Pancreas (tissue), 10 donors: ENCODE data around the gene CEMIP. TPM values are rescaled to one million over a fixed set of nuclear protein-coding genes. Genes with fewer than 3 reads are reported as not detected.

Experiments
- ATAC-seq, 4 donors: fragments of 200-7000 bp; cut with Tn5 transposase; one replicate each; pipeline versions ENCODE4 v1.8.0 to v1.9.1; 2020; ENCODE audit warnings: mild to moderate bottlenecking in 4 of 4, moderate library complexity in 4 of 4
- DNase-seq, 6 donors: peaks; one replicate each; pipeline ENCODE4 v3.0.0-alpha.2; 2020
- FAIRE-seq: peaks from 2 replicates; lab custom pipeline; 2012; peaks lifted over from hg19 to GRCh38; lab: Jason Lieb, UNC
- H3K27ac ChIP-seq, 4 donors: fragments of 200-600 bp; sonication (generic); 1 replicate in 3 of 4; 2 replicates in 1 of 4; pipeline versions ENCODE4 v1.5.0 to v1.8.0; 2020
- H3K27me3 ChIP-seq, 4 donors: fragments of 200-600 bp; one replicate each; pipeline ENCODE4 v1.8.0; 2021
- H3K36me3 ChIP-seq, 3 donors: fragments of 200-600 bp; sonication (generic) in 1 of 3; one replicate each; pipeline versions ENCODE4 v1.5.0 to v1.8.0; 2020 to 2021
- H3K4me1 ChIP-seq, 3 donors: fragments of 200-600 bp; one replicate each; pipeline ENCODE4 v1.8.0; 2021
- H3K4me3 ChIP-seq, 4 donors: fragments of 200-600 bp; sonication (generic) in 2 of 4; one replicate each; pipeline versions ENCODE4 v1.5.0 to v1.8.0; 2020 to 2021
- H3K9me3 ChIP-seq, 4 donors: fragments of 200-600 bp; one replicate each; pipeline ENCODE4 v1.8.0; 2021
- WGBS, 2 donors: extraction: QIAGEN DNeasy Blood & Tissue Kit; methylation state at CpG; one replicate each; pipeline ENCODE4 v1.1.7; 2013; 5-methylcytosine and 5-hydroxymethylcytosine counted together
- intact Hi-C, 3 donors: fragments of 100-400 bp; cut with DNase I; formaldehyde crosslinking; loops; one replicate each; pipeline versions ENCODE4 v1.11.1 to v1.14.2; 2022
- polyA plus RNA-seq, 2 donors: library from polyadenylated mRNA; stranded (reverse); fragments of 200-250 nt; gene quantifications; one replicate each; pipeline ENCODE4 v1.2.3, GENCODE V29; 2013
- total RNA-seq, 6 donors: library from RNA; stranded (reverse); fragmentation: NEBNext Ultra II Directional in 4 of 6; extraction: Animal tissue kit (Norgen Biotek cat#: 25700) in 4 of 6; gene quantifications; one replicate each; pipeline versions ENCODE4 v1.2.1 to v1.2.4, GENCODE V29; 2021 to 2023
- TF ChIP-seq, protein P1 (sequence below), 4 donors: fragments of 200-600 bp; sonication (generic) in 3 of 4; IDR thresholded peaks; one replicate each; pipeline versions ENCODE4 v1.5.0 to v1.8.0; 2021; ENCODE audit warnings: antibody characterized with exemption in 4 of 4
- donor health status: healthy with polysubstance abuse.
- donor health status: DM: no; HTN: no; CAD: no; lungs with moderate emphysema.
- donor health status: DM: no; HTN: no; CAD: no.
- donor health status: control.
- donor health status: control.
- donor health status: Bipolar disorder and iron deficiency.
- donor health status: DM: yes; HTN: yes; CAD: no.
- donor health status: DM: no; HTN: no; CAD: no.
- donor health status: DM: no; HTN: no; CAD: no.
- donor health status: DM: yes; HTN: yes; CAD: no.

The CEMIP gene
- total and polyA plus RNA-seq, 8 donors: 0.07 to 0.41 (median 0.12) TPM; not detected in 1

DNA sequence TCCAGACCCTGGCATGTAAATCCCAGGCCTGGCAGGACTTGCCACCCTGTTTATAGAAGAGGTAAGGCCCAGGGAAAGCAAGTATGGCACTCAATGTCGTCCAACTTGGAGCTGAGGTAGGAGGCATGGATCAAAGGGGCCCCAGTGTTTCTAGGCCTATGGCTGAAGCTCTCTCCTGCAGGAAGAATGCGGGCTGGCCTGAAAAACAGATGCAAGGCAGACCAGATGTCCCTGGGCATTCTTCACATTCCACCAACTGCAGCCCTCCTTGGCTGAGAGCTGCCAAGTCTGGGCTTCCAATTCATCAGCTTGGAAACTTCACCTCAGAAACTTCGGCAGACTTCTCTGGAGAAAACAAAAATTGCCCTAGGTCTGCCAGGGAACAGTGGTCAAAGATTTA, 188.3 kb downstream of the CEMIP start:
- DNase-seq: no peak
- FAIRE-seq: no peak
- Histone ChIP-seq H3K36me3 (no peaks in the 10 kb centered on the region), H3K4me1 (no peaks in the 10 kb centered on the region), H3K27me3 (no peaks in the 10 kb centered on the region), H3K27ac (no peak overlapping the region), H3K4me3 (no peak overlapping the region), H3K9me3 (no peaks in the 10 kb centered on the region)
- intact Hi-C loops: no loop called here
- ATAC-seq: peak in 1 of 4 donors; percentile 32
- WGBS, 2 donors: 74 to 75% methylated on average over 3 of the region's 3 CpGs
- TF ChIP-seq, protein P1, sequence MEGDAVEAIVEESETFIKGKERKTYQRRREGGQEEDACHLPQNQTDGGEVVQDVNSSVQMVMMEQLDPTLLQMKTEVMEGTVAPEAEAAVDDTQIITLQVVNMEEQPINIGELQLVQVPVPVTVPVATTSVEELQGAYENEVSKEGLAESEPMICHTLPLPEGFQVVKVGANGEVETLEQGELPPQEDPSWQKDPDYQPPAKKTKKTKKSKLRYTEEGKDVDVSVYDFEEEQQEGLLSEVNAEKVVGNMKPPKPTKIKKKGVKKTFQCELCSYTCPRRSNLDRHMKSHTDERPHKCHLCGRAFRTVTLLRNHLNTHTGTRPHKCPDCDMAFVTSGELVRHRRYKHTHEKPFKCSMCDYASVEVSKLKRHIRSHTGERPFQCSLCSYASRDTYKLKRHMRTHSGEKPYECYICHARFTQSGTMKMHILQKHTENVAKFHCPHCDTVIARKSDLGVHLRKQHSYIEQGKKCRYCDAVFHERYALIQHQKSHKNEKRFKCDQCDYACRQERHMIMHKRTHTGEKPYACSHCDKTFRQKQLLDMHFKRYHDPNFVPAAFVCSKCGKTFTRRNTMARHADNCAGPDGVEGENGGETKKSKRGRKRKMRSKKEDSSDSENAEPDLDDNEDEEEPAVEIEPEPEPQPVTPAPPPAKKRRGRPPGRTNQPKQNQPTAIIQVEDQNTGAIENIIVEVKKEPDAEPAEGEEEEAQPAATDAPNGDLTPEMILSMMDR (IDR thresholded peaks at IDR 0.05): no peak

DNA sequence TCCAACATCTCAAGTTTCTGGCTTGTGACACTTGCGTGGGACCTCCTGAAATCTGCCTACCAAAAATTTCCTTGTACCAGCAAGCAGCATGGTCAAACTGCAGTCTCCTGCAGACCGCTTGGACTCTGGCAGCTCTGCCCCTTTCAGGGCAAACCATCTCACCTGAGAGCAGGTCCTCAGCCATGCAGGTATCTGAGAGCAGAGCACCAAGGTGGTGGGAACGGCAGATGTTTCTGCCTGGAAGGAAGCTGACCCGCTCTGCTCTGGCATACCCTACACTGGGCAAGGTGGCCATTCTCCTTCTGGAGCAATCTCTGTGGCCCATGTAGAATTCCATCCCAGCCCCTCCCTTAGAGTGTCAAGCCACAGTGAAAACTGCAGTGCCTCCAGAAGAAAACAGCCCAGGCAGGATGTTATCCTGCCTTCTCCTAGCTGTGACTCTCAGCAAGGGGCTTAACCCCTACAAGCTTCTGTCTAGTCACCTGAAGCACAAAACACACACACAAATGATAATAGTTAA, 188.9 kb downstream of the CEMIP start:
- H3K4me1 ChIP-seq: no peaks in the 10 kb centered on the region
- no peak for FAIRE-seq
- H3K36me3 ChIP-seq: no peaks in the 10 kb centered on the region
- no peak for DNase-seq
- no peaks in the 10 kb centered on the region for H3K27me3 ChIP-seq
- 96 to 97% methylated on average over 4 of the region's 4 CpGs for WGBS, 2 donors
- H3K4me3 ChIP-seq: no peak overlapping the region
- H3K9me3 ChIP-seq: no peaks in the 10 kb centered on the region
- TF ChIP-seq, protein P1 (IDR thresholded peaks at IDR 0.05): no peak
- ATAC-seq: no peak
- H3K27ac ChIP-seq: no peak overlapping the region
- intact Hi-C loops: no loop called here

DNA sequence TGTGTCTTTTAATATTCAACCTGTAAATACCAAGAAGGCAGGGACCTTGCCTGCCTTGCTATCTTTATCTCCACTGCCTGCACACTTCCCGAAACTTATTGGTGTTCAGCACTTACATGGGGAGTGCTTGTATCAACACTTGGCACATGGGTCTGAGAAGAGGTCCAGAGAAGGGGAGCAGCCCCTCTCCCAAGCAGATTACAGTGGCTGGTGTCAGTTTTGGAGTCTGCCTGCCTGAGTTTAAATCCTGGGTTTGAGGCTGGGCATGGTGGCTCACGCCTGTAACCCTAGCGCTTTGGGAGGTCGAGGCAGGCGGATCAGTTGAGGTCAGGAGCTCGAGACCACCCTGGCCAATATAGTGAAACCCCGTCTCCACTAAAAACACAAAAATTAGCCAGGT, 190.1 kb downstream of the CEMIP start:
- intact Hi-C loops: no loop called here
- DNase-seq: no peak
- H3K27ac ChIP-seq: no peak overlapping the region
- 80 to 87% methylated on average over 7 of the region's 7 CpGs for WGBS, 2 donors
- ATAC-seq: no peak
- no peaks in the 10 kb centered on the region for H3K36me3 ChIP-seq
- no peak for FAIRE-seq
- no peak overlapping the region for H3K4me3 ChIP-seq
- H3K4me1 ChIP-seq: no peaks in the 10 kb centered on the region
- H3K9me3 ChIP-seq: no peaks in the 10 kb centered on the region
- no peaks in the 10 kb centered on the region for H3K27me3 ChIP-seq
- TF ChIP-seq, protein P1 (IDR thresholded peaks at IDR 0.05): no peak

DNA sequence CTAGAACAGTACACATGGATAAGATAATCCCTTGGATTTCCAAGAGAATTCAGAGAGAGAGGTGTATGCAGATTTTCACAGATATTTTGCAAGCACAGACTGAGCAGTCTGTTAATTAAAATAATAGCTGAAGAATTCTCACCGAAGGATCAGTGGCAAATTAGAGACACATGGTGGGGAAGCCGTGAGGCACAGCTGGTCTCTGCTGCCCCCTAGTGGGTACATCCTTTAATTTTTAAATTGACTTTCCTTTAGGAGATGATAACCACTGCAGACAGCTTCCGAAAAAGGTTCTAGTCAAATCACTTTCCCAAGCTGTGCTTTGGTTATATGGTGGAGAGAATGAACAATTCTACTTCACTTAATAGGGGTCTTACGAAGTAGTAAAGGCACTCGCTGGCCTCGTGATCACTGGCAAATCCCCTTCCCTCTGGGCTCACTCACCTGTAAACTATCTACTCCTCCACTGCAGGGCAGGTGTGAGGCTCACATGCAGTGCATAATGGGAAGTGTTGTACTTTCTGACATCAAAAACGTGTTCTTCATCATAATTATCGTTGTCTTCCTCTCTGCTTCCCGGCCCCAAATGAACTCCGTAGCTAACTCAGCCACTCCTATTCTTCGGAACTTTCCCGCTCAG, 191.0 kb downstream of the CEMIP start:
- no peaks in the 10 kb centered on the region for H3K9me3 ChIP-seq
- intact Hi-C loops: loop anchor here in 1 of 3 donors (10.0 kb wide), 3 partner anchors 185 to 515 kb away; no protein-coding TSS in a partner anchor
- H3K27ac ChIP-seq: no peak overlapping the region
- TF ChIP-seq, protein P1 (IDR thresholded peaks at IDR 0.05): peak; percentile 69 to 85 (median 80)
- H3K4me1 ChIP-seq: no peaks in the 10 kb centered on the region
- H3K36me3 ChIP-seq: no peaks in the 10 kb centered on the region
- 51 to 56% methylated on average over 12 of the region's 12 CpGs for WGBS, 2 donors
- FAIRE-seq (no peak), DNase-seq (peak in 2 of 6 donors; percentile 14 to 55), ATAC-seq (peak; percentile 56 to 93 (median 85))
- H3K4me3 ChIP-seq: no peak overlapping the region
- no peaks in the 10 kb centered on the region for H3K27me3 ChIP-seq

DNA sequence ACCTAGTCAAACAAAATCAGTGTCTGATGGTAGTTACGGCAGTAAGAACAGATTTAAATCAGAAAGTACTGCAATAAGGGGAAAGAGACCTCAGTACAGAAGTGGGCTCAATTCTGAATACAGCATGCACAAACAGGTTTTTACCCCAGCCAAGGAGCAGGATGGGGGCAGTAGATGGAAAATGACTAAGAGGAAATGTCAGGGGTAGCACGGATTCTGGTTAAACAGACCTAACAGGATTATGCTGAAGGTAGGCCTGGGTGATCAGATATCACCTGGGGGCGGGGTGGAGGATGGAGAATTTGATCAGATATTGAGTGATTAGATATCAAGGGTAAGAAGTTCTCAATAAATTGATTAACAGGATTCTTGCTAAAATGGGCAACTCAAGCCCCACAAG, 191.5 kb downstream of the CEMIP start:
- intact Hi-C loops: loop anchor here in 1 of 3 donors (10.0 kb wide), 3 partner anchors 186 to 516 kb away; no protein-coding TSS in a partner anchor
- TF ChIP-seq, protein P1 (IDR thresholded peaks at IDR 0.05): no peak
- no peaks in the 10 kb centered on the region for H3K27me3 ChIP-seq
- H3K36me3 ChIP-seq: no peaks in the 10 kb centered on the region
- DNase-seq (no peak), ATAC-seq (no peak), FAIRE-seq (no peak)
- H3K27ac ChIP-seq: no peak overlapping the region
- H3K9me3 ChIP-seq: no peaks in the 10 kb centered on the region
- H3K4me1 ChIP-seq: no peaks in the 10 kb centered on the region
- 77 to 78% methylated on average over 3 of the region's 3 CpGs for WGBS, 2 donors
- H3K4me3 ChIP-seq: no peak overlapping the region
